OCI-LY1 (cell line): ENCODE data around the gene KCNK17.

ENCODE experiments used
- H2AFZ ChIP-seq: fragments of 200-600 bp; sonication (generic), shearing (Covaris generic); 2 replicates; pipeline ENCODE4 v1.6.0; 2014; ENCODE audit warnings: antibody characterized with exemption, mild to moderate bottlenecking, low read length
- H3F3A ChIP-seq: fragments of 200-600 bp; sonication (generic), shearing (Covaris generic); 2 replicates; pipeline ENCODE4 v1.6.0; 2014; ENCODE audit warnings: mild to moderate bottlenecking, antibody characterized with exemption, low read length, moderate library complexity; ENCODE audit not compliant: insufficient read depth
- H3K27ac ChIP-seq: fragments of 200-600 bp; sonication (generic); 2 replicates; pipeline ENCODE4 v1.5.1; 2014; ENCODE audit warnings: low read length, mixed run types, mild to moderate bottlenecking, low read depth; ENCODE audit not compliant: poor library complexity, severe bottlenecking
- H3K27me3 ChIP-seq: fragments of 200-600 bp; sonication (generic); 2 replicates; pipeline ENCODE4 v1.6.0; 2014; ENCODE audit warnings: antibody characterized with exemption, mild to moderate bottlenecking, low read length, moderate library complexity; ENCODE audit not compliant: insufficient read depth
- H3K36me3 ChIP-seq: fragments of 200-600 bp; sonication (generic); 2 replicates; pipeline ENCODE4 v1.6.1; 2014; ENCODE audit warnings: mild to moderate bottlenecking, antibody characterized with exemption, low read length, moderate library complexity, mixed read lengths; ENCODE audit not compliant: insufficient read depth
- H3K4me1 ChIP-seq: fragments of 200-600 bp; sonication (generic); 2 replicates; pipeline ENCODE4 v1.5.1; 2014; ENCODE audit warnings: mild to moderate bottlenecking, low read length, moderate library complexity; ENCODE audit not compliant: insufficient read depth, severe bottlenecking
- H3K4me2 ChIP-seq: fragments of 200-600 bp; sonication (generic), shearing (Covaris generic); 2 replicates; pipeline ENCODE4 v1.6.1; 2014; ENCODE audit warnings: low read length
- H3K4me3 ChIP-seq: fragments of 200-600 bp; sonication (generic); 2 replicates; pipeline ENCODE4 v1.5.1; 2014; ENCODE audit warnings: low read length, low read depth, mild to moderate bottlenecking, mixed read lengths; ENCODE audit not compliant: poor library complexity, severe bottlenecking
- H3K79me2 ChIP-seq: fragments of 200-600 bp; shearing (Covaris generic); 2 replicates; pipeline ENCODE4 v1.6.1; 2016; ENCODE audit warnings: mixed run types, low read length, mixed read lengths; ENCODE audit not compliant: insufficient read depth
- H3K9ac ChIP-seq: fragments of 200-600 bp; sonication (generic), shearing (Covaris generic); 2 replicates; pipeline ENCODE4 v1.6.1; 2014; ENCODE audit warnings: mild to moderate bottlenecking, low read length, mixed read lengths
- H3K9me2 ChIP-seq: fragments of 200-600 bp; sonication (generic), shearing (Covaris generic); 2 replicates; pipeline ENCODE4 v1.6.1; 2014; ENCODE audit warnings: low read depth, mild to moderate bottlenecking, low read length, mixed read lengths
- H3K9me3 ChIP-seq: fragments of 200-600 bp; shearing (Covaris generic); 2 replicates; pipeline ENCODE4 v1.6.1; 2014; ENCODE audit warnings: low read length, mixed read lengths
- H4K20me1 ChIP-seq: fragments of 200-600 bp; sonication (generic), shearing (Covaris generic); 2 replicates; pipeline ENCODE4 v1.6.0; 2016; ENCODE audit warnings: mild to moderate bottlenecking, low read length; ENCODE audit not compliant: insufficient read depth
- EZH2 ChIP-seq: fragments of 200-600 bp; sonication (generic), shearing (Covaris generic); IDR thresholded peaks from 2 replicates; pipeline ENCODE4 v1.8.0; 2017; ENCODE audit warnings: borderline replicate concordance, mixed run types, mild to moderate bottlenecking, antibody characterized with exemption, low read length, moderate library complexity, mixed read lengths
- TF ChIP-seq, protein P1 (sequence below): fragments of 200-600 bp; sonication (generic), shearing (Covaris generic); IDR thresholded peaks from 2 replicates; pipeline ENCODE4 v1.5.1; 2017; ENCODE audit warnings: mild to moderate bottlenecking, antibody characterized with exemption, low read length, moderate library complexity, mixed read lengths

The KCNK17 gene

DNA sequence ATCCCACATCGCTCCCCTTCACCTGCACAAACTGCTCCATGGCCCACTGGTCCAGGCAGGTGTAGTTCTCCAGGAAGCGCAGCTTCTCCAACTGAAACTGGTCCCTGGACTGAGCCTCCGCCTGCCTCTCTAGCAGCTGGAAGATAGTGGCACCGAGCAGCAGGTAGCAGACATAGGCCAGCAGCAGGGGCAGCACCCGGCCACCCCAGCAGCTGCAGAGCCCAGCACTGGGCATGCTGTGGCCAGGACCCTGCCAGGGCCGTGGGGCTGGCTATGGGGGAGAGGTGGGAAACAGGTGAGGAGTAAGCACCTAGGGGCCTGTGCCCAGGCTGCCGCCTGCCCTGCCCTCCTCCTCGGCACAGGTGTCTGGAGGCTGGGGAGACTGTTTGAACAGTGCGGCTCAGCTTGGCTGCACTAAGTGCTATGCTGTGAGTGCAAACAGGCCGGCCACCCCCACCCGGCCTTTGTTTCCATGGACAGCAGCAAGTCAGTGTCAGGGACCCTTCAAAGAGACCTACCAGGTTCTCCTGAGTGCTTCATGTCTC lies 8.2 kb upstream of the KCNK17 start, which contains the start of gene KCNK16:
TSS of gene KCNK16 (minus strand) at position 397 of the 545 bp plus-strand sequence. CDS start at position 235, 162 bp downstream.
- H3K79me2 ChIP-seq = no peaks in the 10 kb centered on the region
- no peak within 1 kb of the TSS for H2AFZ ChIP-seq
- H3K27ac ChIP-seq = no peak within 1 kb of the TSS
- no peaks in the 10 kb centered on the region for H3K27me3 ChIP-seq
- no peak within 1 kb of the TSS for H3K9ac ChIP-seq
- no peak within 1 kb of the TSS for H3K4me3 ChIP-seq
- no peaks in the 10 kb centered on the region for H4K20me1 ChIP-seq
- H3K4me1 ChIP-seq = no peaks in the 10 kb centered on the region
- H3K9me3 ChIP-seq = no peaks in the 10 kb centered on the region
- H3K9me2 ChIP-seq = no peaks in the 10 kb centered on the region
- H3K4me2 ChIP-seq = no peak within 1 kb of the TSS
- H3K36me3 ChIP-seq = no peaks in the 10 kb centered on the region
- no peaks in the 10 kb centered on the region for H3F3A ChIP-seq
- TF ChIP-seq, protein P1, sequence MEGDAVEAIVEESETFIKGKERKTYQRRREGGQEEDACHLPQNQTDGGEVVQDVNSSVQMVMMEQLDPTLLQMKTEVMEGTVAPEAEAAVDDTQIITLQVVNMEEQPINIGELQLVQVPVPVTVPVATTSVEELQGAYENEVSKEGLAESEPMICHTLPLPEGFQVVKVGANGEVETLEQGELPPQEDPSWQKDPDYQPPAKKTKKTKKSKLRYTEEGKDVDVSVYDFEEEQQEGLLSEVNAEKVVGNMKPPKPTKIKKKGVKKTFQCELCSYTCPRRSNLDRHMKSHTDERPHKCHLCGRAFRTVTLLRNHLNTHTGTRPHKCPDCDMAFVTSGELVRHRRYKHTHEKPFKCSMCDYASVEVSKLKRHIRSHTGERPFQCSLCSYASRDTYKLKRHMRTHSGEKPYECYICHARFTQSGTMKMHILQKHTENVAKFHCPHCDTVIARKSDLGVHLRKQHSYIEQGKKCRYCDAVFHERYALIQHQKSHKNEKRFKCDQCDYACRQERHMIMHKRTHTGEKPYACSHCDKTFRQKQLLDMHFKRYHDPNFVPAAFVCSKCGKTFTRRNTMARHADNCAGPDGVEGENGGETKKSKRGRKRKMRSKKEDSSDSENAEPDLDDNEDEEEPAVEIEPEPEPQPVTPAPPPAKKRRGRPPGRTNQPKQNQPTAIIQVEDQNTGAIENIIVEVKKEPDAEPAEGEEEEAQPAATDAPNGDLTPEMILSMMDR = no peak
- no peak for TF ChIP-seq EZH2

DNA sequence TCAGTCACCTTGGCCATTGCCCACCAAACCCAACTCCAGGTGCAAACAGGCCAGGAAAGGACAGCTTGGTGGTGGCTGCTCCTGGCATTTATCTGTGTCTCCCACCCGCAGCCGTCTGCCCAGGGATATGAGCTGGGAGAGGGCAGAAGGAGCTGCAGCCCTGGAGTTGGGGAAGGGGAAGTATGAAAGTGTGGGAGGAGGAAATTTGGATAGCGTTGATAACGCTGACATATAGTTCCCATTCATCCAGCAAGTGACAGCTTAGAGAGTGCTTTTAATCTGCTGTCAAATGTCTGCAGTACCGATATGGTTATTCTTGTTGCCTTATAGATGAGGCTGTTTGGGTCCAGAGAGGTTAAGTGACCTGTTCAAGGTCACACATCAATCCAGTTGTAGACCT lies 7.5 kb upstream of the KCNK17 start:
- no peak overlapping the region for H3K4me2 ChIP-seq
- no peaks in the 10 kb centered on the region for H3F3A ChIP-seq
- no peak overlapping the region for H3K4me3 ChIP-seq
- H3K27me3 ChIP-seq = no peaks in the 10 kb centered on the region
- H3K27ac ChIP-seq = no peak overlapping the region
- H3K4me1 ChIP-seq = no peaks in the 10 kb centered on the region
- no peak overlapping the region for H3K9ac ChIP-seq
- no peaks in the 10 kb centered on the region for H3K36me3 ChIP-seq
- H2AFZ ChIP-seq = no peak overlapping the region
- H4K20me1 ChIP-seq = no peaks in the 10 kb centered on the region
- H3K79me2 ChIP-seq = no peaks in the 10 kb centered on the region
- TF ChIP-seq, protein P1 = no peak
- TF ChIP-seq EZH2 = no peak
- H3K9me3 ChIP-seq = no peaks in the 10 kb centered on the region
- H3K9me2 ChIP-seq = no peaks in the 10 kb centered on the region

DNA sequence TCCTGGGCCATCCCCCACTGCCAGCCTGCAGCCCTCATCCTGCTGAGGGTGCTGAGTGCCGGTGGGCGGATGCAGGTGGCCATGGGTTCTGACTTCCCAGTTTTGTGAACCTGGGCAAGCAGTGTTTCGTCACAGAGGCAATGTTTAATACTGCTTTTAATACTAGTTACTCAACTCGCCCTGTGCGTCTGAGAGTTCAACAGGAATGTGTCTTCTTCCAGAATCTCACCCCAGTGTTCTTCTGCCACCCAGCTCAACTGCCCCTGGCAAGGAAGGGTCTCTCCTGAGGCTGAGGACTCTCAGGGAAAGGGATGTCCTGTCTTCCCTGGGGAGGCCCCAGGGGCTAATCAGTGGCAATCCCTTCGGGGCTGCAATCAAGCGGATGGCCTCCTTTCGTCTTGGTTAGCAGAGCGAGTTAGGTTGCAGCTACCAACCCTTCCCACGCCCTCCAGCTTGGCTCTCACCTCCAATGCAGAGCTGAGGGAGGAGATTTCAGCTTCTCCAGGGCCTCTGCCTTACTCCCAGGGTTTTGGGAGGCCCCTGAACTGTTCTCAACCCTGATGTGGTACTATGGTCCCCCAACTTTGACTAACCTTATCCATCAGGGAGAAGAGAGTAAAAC lies 6.3 kb upstream of the KCNK17 start:
- Histone ChIP-seq H3K4me3 (no peak overlapping the region), H3K27me3 (no peaks in the 10 kb centered on the region), H3K4me2 (no peak overlapping the region), H4K20me1 (no peaks in the 10 kb centered on the region), H3K79me2 (no peaks in the 10 kb centered on the region), H3K9me2 (no peaks in the 10 kb centered on the region), H3K4me1 (no peaks in the 10 kb centered on the region), H2AFZ (no peak overlapping the region), H3K9ac (no peak overlapping the region), H3F3A (no peaks in the 10 kb centered on the region), H3K36me3 (no peaks in the 10 kb centered on the region), H3K27ac (no peak overlapping the region), H3K9me3 (no peaks in the 10 kb centered on the region)
- no peak for TF ChIP-seq EZH2
- TF ChIP-seq, protein P1 = no peak
